GM21528 (cell line): ENCODE results near the gene LNX1.

Experiments used
- ATAC-seq: cut with Tn5 transposase; IDR thresholded peaks from one replicate; pipeline ENCODE4 v1.9.1; 2021; ENCODE audit warnings: mild to moderate bottlenecking, moderate library complexity; ENCODE audit not compliant: unreplicated experiment, low FRiP score

The LNX1 gene

GRCh38 chr4:53505947-53506346, 85.3 kb downstream of the LNX1 start:
- ATAC-seq: no peak

GRCh38 chr4:53502094-53502493, 89.2 kb downstream of the LNX1 start:
- no peak for ATAC-seq

- no peak for ATAC-seq
Measured at GRCh38 chr4:53501561-53501960, 89.7 kb downstream of the LNX1 start.

- ATAC-seq: no peak
Measured at GRCh38 chr4:53500546-53500945, 90.7 kb downstream of the LNX1 start.

- ATAC-seq: no peak
Measured at GRCh38 chr4:53499791-53500190, 91.5 kb downstream of the LNX1 start.

GRCh38 chr4:53498706-53499105, 92.6 kb downstream of the LNX1 start:
- no peak for ATAC-seq

- no peak for ATAC-seq
Measured at GRCh38 chr4:53497487-53498244, 93.6 kb downstream of the LNX1 start.

GRCh38 chr4:53494851-53495250, 96.4 kb downstream of the LNX1 start:
- ATAC-seq: no peak

GRCh38 chr4:53490965-53491622, 100.2 kb downstream of the LNX1 start:
- ATAC-seq: no peak

GRCh38 chr4:53490161-53490956, 100.9 kb downstream of the LNX1 start:
- no peak for ATAC-seq

GRCh38 chr4:53489279-53489889, 101.9 kb downstream of the LNX1 start:
- ATAC-seq: no peak

- ATAC-seq: no peak
Measured at GRCh38 chr4:53487766-53488165, 103.5 kb downstream of the LNX1 start.

- ATAC-seq: no peak
Measured at GRCh38 chr4:53485658-53486040, 105.6 kb downstream of the LNX1 start.

- ATAC-seq: no peak
Measured at GRCh38 chr4:53484911-53485657, 106.2 kb downstream of the LNX1 start.

- no peak for ATAC-seq
Measured at GRCh38 chr4:53483250-53483649, 108.0 kb downstream of the LNX1 start.

- ATAC-seq: no peak
Measured at GRCh38 chr4:53481586-53481985, 109.7 kb downstream of the LNX1 start.

- ATAC-seq: no peak
Measured at GRCh38 chr4:53480909-53481308, 110.4 kb downstream of the LNX1 start.

GRCh38 chr4:53479736-53480525, 111.4 kb downstream of the LNX1 start:
- ATAC-seq: no peak

- no peak for ATAC-seq
Measured at GRCh38 chr4:53478671-53479456, 112.4 kb downstream of the LNX1 start.
